NK-92 (cell line): ENCODE data around the gene NDUFB1.

Experiments used
- DNase-seq: peaks from one replicate; lab custom pipeline; 2025; ENCODE audit not compliant: unreplicated experiment; lab: John Stamatoyannopoulos, UW

The NDUFB1 gene

GRCh38 chr14:92099802-92100201 is 21.7 kb downstream of the NDUFB1 start:
- DNase-seq: no peak

GRCh38 chr14:92093320-92093719 is 28.2 kb downstream of the NDUFB1 start:
- DNase-seq: no peak

- DNase-seq: no peak
Measured at GRCh38 chr14:92088494-92088893, 33.0 kb downstream of the NDUFB1 start.

- no peak for DNase-seq
Measured at GRCh38 chr14:92074555-92074954, 47.0 kb downstream of the NDUFB1 start.
